Stimulated activated CD8-positive, alpha-beta memory T cell treated with anti-CD3 and anti-CD28 coated beads, Interleukin-7, amount 100 ng/mL, for 48 hours (primary cell): ENCODE data around the gene USP6.
"Not testable (repeated sequence)": the region's sequence is repeated elsewhere in the genome, so short reads cannot be mapped to it uniquely, and the experiment has no call there.

Source experiments
- DNase-seq, 2 donors: peaks; one replicate each; pipeline ENCODE4 v3.0.0-alpha.2; 2020; ENCODE audit warnings: low read depth in 1 of 2; ENCODE audit errors: extremely low read depth in 1 of 2

USP6 gene

GRCh38 chr17:5121186-5121841, 5.5 kb downstream of the USP6 start:
- no peak for DNase-seq

- not testable (repeated sequence) for DNase-seq
Measured at GRCh38 chr17:5122056-5122455, 6.2 kb downstream of the USP6 start.

GRCh38 chr17:5122586-5123342, 6.9 kb downstream of the USP6 start:
- DNase-seq = no peak

GRCh38 chr17:5123343-5124124, 7.7 kb downstream of the USP6 start:
- no peak for DNase-seq

- DNase-seq = not testable (repeated sequence)
Measured at GRCh38 chr17:5124125-5124760, 8.4 kb downstream of the USP6 start.

- not testable (repeated sequence) for DNase-seq
Measured at GRCh38 chr17:5124896-5125295, 9.1 kb downstream of the USP6 start.

- DNase-seq = no peak
Measured at GRCh38 chr17:5126719-5127488, 11.1 kb downstream of the USP6 start.

GRCh38 chr17:5127910-5128309, 12.1 kb downstream of the USP6 start:
- DNase-seq = no peak

- DNase-seq = not testable (repeated sequence)
Measured at GRCh38 chr17:5128387-5128786, 12.6 kb downstream of the USP6 start.

- DNase-seq = no peak
Measured at GRCh38 chr17:5128905-5129535, 13.2 kb downstream of the USP6 start.

GRCh38 chr17:5129770-5130169, 13.9 kb downstream of the USP6 start:
- not testable (repeated sequence) for DNase-seq

GRCh38 chr17:5130261-5130660, 14.4 kb downstream of the USP6 start:
- DNase-seq = not testable (repeated sequence)

- not testable (repeated sequence) for DNase-seq
Measured at GRCh38 chr17:5130687-5131086, 14.9 kb downstream of the USP6 start.

GRCh38 chr17:5131146-5131715, 15.4 kb downstream of the USP6 start:
- no peak for DNase-seq

- DNase-seq = not testable (repeated sequence)
Measured at GRCh38 chr17:5131799-5132502, 16.1 kb downstream of the USP6 start.

- not testable (repeated sequence) for DNase-seq
Measured at GRCh38 chr17:5132503-5133225, 16.8 kb downstream of the USP6 start.

- DNase-seq = no peak
Measured at GRCh38 chr17:5133311-5133710, 17.5 kb downstream of the USP6 start.

- not testable (repeated sequence) for DNase-seq
Measured at GRCh38 chr17:5133961-5134360, 18.1 kb downstream of the USP6 start.
